Cardiac muscle cell (in vitro differentiated cells and primary cell): ENCODE data around the gene TNRC18. TPM values are rescaled to one million over a fixed set of nuclear protein-coding genes. Genes with fewer than 3 reads are reported as not detected.
A peak's percentile ranks its signal among the peaks of the same experiment; 100 is the strongest.

ENCODE experiments used
- DNase-seq, 2 donors: peaks; one replicate each; pipeline versions ENCODE4 v3.0.0 to v3.0.0-alpha.2; 2010 to 2017; ENCODE audit warnings: low read depth in 1 of 2, low spot score in 1 of 2
- H3K27ac ChIP-seq: fragments of 200-600 bp; sonication (generic); 2 replicates; pipeline ENCODE4 v1.5.1; 2016
- H3K27me3 ChIP-seq: fragments of 200-600 bp; sonication (generic); 2 replicates; pipeline ENCODE4 v1.6.0; 2016; ENCODE audit warnings: control low read depth
- H3K36me3 ChIP-seq: fragments of 200-600 bp; sonication (generic); 2 replicates; pipeline ENCODE4 v1.5.1; 2016; ENCODE audit warnings: control low read depth
- H3K4me1 ChIP-seq: fragments of 200-600 bp; sonication (generic); 2 replicates; pipeline ENCODE4 v1.8.1; 2017; ENCODE audit warnings: low read depth, mild to moderate bottlenecking, mixed run types
- H3K4me3 ChIP-seq: fragments of 200-600 bp; sonication (generic); 2 replicates; pipeline ENCODE4 v1.5.1; 2016; ENCODE audit warnings: mild to moderate bottlenecking
- H3K9me3 ChIP-seq: fragments of 200-600 bp; sonication (generic); 2 replicates; pipeline ENCODE4 v1.5.1; 2017; ENCODE audit warnings: low read depth, mild to moderate bottlenecking, control low read depth
- polyA plus RNA-seq: library from polyadenylated mRNA; unstranded; fragments of >200 nt; fragmentation: Nextera tagmentation; extraction: Ambion mirVana; gene quantifications from 2 replicates; pipeline ENCODE4 v1.2.1, GENCODE V29; 2016
- total RNA-seq: library from RNA; depleted of rRNA; stranded (reverse); fragments of >200 nt; gene quantifications from 2 replicates; pipeline ENCODE4 v1.2.3, GENCODE V29; 2016
- TF ChIP-seq, protein P1 (sequence below): IDR thresholded peaks from 2 replicates; pipeline ENCODE4 v1.5.1; 2012; ENCODE audit warnings: low read depth, mild to moderate bottlenecking, low read length

Gene TNRC18
- total and polyA plus RNA-seq, 2 experiments from 2014 or later: 15.1 to 180 TPM

- DNase-seq: no peak
- Histone ChIP-seq H3K27ac (peak overlapping the region; percentile 99), H3K27me3 (no peaks in the 10 kb centered on the region), H3K4me3 (no peak overlapping the region), H3K9me3 (no peaks in the 10 kb centered on the region), H3K36me3 (no peaks in the 10 kb centered on the region), H3K4me1 (peaks cover 13% of the 10 kb centered on the region)
- TF ChIP-seq, protein P1, sequence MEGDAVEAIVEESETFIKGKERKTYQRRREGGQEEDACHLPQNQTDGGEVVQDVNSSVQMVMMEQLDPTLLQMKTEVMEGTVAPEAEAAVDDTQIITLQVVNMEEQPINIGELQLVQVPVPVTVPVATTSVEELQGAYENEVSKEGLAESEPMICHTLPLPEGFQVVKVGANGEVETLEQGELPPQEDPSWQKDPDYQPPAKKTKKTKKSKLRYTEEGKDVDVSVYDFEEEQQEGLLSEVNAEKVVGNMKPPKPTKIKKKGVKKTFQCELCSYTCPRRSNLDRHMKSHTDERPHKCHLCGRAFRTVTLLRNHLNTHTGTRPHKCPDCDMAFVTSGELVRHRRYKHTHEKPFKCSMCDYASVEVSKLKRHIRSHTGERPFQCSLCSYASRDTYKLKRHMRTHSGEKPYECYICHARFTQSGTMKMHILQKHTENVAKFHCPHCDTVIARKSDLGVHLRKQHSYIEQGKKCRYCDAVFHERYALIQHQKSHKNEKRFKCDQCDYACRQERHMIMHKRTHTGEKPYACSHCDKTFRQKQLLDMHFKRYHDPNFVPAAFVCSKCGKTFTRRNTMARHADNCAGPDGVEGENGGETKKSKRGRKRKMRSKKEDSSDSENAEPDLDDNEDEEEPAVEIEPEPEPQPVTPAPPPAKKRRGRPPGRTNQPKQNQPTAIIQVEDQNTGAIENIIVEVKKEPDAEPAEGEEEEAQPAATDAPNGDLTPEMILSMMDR: no peak
These were observed 6.9 kb upstream of the TNRC18 start for GRCh38 chr7:5430612-5430947.

DNA sequence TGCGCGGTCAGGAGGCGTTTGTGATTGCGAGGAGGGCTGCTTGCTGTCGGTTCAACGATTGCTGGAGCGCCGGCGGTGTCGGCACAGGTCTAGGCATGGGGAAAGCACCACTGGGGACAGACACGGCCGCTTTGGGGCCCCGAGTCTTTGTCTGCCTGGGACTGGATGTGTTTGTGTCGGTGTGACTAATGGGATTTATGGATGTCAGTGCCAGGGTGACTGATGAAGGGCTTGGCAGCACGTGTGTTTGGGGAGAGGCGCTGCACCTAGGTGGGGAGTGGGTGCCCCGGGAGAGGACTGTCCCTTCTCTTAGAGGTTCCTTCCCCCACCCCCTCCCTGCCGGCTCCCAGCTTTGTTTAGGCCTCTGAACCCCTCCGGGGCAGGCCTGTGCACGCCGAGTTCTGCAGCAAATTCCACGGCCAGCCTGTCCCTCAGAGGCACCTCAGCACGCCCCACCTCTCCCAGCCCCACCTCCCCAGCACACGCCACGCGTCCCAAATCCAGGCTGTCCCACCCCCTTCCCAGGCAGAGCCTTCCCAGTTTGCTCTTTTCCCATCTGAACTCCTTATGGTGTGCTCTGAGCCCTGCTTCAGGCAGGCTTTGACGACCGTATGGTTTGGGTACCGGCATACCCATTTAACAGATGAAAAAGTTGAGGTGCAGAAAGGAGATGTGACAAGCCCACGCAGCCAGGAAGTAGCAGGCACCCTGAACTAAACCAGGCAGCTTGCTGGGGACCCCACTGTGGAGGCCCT is 6.4 kb upstream of the TNRC18 start:
- peak; percentile 49 to 52 for DNase-seq
- Histone ChIP-seq H3K4me3 (peak overlapping the region; percentile 96), H3K27ac (peak overlapping the region; percentile 99), H3K27me3 (no peaks in the 10 kb centered on the region), H3K9me3 (no peaks in the 10 kb centered on the region), H3K36me3 (no peaks in the 10 kb centered on the region), H3K4me1 (peaks cover 13% of the 10 kb centered on the region)
- TF ChIP-seq, protein P1: no peak

DNA sequence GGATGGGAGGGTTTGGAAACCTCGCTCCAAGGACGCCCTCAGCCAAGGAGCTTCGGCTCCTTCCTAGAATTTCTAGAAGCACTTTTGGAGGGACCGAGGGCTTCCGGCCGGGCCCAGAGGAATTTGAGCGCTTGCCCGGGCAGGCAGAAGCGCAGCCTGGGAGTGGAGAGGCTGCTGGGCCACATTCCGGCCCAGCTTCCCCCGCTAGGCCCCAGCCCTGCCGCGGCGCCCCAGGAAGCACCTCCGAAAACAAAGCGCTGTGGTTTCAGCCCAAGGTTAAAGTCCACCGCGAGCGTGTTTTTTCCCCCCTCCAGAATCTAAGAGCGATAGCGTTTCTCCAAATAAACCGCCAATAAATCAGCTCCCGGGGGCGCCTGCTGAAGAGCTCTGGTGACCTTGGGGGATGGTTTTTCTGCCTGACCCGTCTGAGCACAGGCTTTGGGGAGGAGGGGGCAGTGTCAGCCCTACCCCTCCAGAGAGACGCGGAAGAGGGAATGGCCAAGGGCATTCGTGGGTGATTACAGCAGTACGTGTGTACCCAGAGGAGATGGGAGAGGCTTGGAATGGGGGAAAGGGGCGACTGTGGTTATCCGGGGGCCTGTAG is 5.7 kb upstream of the TNRC18 start:
- no peaks in the 10 kb centered on the region for H3K9me3 ChIP-seq
- peak overlapping the region; percentile 96 for H3K4me3 ChIP-seq
- TF ChIP-seq, protein P1: no peak
- no peaks in the 10 kb centered on the region for H3K27me3 ChIP-seq
- DNase-seq: peak; percentile 55 to 81
- peaks cover 13% of the 10 kb centered on the region for H3K4me1 ChIP-seq
- H3K36me3 ChIP-seq: no peaks in the 10 kb centered on the region
- H3K27ac ChIP-seq: peak overlapping the region; percentile 99

- TF ChIP-seq, protein P1: peak; percentile 23
- Histone ChIP-seq H3K27ac (peak overlapping the region; percentile 99), H3K4me1 (peaks cover 13% of the 10 kb centered on the region), H3K36me3 (no peaks in the 10 kb centered on the region), H3K27me3 (no peaks in the 10 kb centered on the region), H3K4me3 (peak overlapping the region; percentile 96), H3K9me3 (no peaks in the 10 kb centered on the region)
- peak; percentile 52 to 92 for DNase-seq
These were observed 5.0 kb upstream of the TNRC18 start for GRCh38 chr7:5428478-5429252.

GRCh38 chr7:5426226-5426475 is 2.5 kb upstream of the TNRC18 start:
- H3K27ac ChIP-seq: peak overlapping the region; percentile 99
- TF ChIP-seq, protein P1: no peak
- H3K27me3 ChIP-seq: no peaks in the 10 kb centered on the region
- no peaks in the 10 kb centered on the region for H3K36me3 ChIP-seq
- peak overlapping the region; percentile 96 for H3K4me3 ChIP-seq
- H3K4me1 ChIP-seq: peaks cover 13% of the 10 kb centered on the region
- no peaks in the 10 kb centered on the region for H3K9me3 ChIP-seq
- no peak for DNase-seq
